HG02973 (cell line): ENCODE results near the gene KIFBP.
"Not testable (repeated sequence)": the region's sequence is repeated elsewhere in the genome, so short reads cannot be mapped to it uniquely, and the experiment has no call there.

Experiments used
- ATAC-seq: cut with Tn5 transposase; IDR thresholded peaks from one replicate; pipeline ENCODE4 v1.9.1; 2021; ENCODE audit warnings: moderate library complexity; ENCODE audit not compliant: unreplicated experiment

KIFBP gene

GRCh38 chr10:69004821-69005220 lies 16.2 kb downstream of the KIFBP start:
- ATAC-seq: no peak

- ATAC-seq: no peak
Measured at GRCh38 chr10:69005704-69006485, 17.3 kb downstream of the KIFBP start.

DNA sequence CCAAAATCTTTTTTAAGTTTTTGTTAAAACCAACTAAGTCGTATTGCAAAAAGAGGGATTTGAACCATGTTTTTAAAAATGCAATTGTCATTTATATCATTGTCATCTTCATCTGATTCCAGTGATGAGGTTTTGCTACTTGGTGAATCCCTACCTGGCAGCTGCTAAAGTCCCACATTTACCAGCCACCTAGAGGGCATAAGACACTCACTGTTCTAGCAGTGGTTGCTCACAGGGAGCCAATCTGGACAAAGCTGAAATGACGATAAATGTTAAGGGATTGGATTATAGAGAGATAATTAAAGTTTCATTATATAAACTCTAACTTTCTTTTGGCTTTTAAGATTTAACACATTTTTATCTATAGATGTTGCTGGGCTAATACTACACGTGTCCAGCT lies 18.7 kb downstream of the KIFBP start:
- no peak for ATAC-seq

DNA sequence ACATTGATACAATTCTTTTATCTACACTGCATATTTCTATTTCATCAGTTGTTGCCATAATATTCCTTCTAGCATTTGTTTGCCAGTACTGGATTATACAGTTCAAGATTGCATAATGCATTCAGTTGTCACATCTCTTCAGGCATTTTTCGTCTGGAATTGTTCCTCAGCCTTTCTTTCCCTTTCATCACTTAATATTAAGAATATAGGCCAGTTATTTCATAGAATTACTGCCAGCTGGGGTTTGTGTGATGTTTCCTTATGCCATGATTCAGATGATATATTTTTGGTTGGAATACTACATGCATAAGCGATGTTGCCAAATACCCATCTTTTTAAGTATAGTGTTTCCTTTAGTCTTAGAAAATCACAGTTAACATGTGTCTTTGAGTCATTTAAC lies 20.8 kb downstream of the KIFBP start:
- ATAC-seq: no peak

- no peak for ATAC-seq
Measured at GRCh38 chr10:69010151-69010640, 21.6 kb downstream of the KIFBP start.

DNA sequence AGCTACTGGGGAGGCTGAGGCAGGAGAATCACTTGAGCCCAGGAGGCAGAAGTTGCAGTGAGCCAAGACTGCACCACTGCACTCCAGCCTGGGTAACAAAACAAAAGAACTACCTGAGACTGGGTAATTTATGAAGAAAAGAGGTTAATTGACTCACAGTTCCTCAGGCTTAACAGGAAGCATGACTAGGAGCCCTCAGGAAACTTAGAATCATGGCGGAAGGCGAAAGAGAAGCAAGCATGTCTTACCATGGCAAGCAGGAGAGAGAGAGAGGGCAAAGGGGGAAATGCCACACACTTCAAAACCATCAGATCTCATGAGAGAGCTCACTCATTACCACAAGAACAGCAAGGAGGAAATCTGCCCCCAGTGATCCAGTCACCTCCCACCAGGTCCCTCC lies 24.2 kb downstream of the KIFBP start:
- ATAC-seq: not testable (repeated sequence)

- no peak for ATAC-seq
Measured at GRCh38 chr10:69014171-69014570, 25.6 kb downstream of the KIFBP start.

DNA sequence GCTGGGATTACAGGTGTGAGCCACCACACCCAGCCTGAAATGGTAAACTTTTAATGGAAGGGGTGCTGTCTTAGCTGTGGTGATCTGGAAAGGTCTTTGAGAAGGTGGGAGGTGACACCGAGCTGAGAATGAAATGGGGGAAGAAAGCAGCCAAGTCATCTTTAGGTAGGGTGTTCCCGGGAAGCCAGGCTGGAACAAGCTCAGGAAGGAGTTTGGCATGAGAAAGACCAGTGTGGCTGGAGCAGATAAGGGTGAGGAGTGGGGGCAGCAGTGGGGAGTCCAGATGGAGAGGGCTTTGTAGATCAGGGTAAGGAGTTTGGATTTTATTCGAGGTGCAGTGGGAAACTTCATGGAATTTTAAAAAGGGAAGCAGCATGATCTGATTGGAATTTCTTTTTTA lies 30.0 kb downstream of the KIFBP start:
- ATAC-seq: no peak

- no peak for ATAC-seq
Measured at GRCh38 chr10:69022611-69023010, 34.0 kb downstream of the KIFBP start.

DNA sequence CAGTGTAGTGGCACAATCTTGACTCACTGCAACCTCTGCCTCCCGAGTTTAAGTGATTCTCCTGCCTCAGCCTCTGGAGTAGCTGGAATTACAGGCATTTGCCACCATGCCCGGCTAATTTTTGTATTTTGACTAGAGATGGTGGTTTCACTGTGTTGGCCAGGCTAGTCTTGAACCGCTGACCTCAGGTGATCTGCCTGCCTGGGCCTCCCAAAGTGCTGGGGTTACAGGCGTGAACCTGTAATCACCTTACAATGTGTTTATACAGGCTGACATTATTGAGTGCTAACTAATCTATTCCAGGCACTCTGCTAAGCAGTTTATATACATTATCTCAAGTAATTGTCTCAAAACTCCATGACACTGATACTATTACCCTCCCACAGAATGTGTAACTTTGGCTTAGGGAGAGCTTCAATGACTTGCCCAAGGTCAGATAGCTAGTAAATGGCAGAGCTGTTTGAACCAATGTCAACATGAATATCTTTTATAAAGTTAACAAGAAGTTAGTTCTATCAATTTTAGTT lies 36.8 kb downstream of the KIFBP start:
- ATAC-seq: no peak

GRCh38 chr10:69033256-69033655 lies 44.7 kb downstream of the KIFBP start:
- ATAC-seq: no peak

GRCh38 chr10:69037489-69037888 lies 48.9 kb downstream of the KIFBP start:
- ATAC-seq: no peak

DNA sequence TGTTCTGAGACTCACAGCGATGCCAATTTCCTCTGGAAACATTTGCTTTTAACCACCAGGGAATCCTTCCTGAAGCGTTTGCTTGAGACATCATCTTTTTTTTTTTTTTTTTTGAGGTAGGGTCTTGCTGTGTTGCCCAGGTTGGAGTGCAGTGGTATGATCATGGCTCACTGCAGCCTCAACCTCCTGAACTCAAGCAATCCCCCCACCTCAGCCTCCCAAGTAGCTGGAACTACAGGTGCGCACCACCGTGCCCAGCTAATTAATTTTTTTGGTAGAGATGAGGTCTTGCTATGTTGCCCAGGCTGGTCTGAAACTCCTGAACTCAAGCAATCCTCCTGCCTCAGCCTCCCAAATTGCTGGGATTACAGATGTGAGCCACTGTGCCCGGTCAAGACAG lies 52.3 kb downstream of the KIFBP start:
- not testable (repeated sequence) for ATAC-seq

DNA sequence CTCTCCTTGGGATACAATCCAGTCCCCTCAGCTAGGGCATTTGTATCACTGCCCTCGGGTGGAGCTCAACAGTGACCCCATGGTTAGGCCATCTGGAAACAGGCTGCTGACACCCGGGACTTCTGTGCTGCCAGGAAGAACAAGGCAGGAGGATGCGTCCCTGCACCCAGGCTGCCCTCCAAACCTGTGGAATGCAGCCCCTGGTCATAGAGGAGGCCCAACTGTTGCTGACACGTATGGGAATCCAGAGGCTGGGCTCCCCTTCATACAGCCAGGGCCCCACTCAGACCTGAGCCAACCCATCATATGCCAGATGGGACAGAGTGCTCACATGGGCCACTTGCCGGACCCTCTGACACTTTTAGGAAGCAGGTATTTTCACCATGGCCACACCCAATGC lies 53.8 kb downstream of the KIFBP start:
- ATAC-seq: no peak

DNA sequence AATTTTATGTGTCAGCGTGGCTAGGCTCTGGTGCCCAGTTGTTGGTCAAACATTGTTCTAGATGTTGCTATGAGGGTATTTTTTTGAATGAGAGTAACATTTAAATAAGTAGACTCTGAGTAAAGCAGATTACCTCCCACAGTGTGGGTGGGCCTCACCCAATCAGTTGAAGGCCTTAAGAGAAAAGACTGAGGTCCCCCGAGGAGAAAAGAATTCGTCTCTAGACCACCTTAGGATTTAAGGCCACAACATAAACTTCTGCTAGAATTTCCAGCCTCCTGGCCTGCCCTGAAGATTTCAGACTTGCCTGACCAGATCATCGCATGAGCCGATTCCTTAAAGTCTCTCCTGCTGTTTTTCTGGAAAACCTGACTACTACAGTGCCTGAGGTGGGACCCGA lies 54.2 kb downstream of the KIFBP start:
- no peak for ATAC-seq

DNA sequence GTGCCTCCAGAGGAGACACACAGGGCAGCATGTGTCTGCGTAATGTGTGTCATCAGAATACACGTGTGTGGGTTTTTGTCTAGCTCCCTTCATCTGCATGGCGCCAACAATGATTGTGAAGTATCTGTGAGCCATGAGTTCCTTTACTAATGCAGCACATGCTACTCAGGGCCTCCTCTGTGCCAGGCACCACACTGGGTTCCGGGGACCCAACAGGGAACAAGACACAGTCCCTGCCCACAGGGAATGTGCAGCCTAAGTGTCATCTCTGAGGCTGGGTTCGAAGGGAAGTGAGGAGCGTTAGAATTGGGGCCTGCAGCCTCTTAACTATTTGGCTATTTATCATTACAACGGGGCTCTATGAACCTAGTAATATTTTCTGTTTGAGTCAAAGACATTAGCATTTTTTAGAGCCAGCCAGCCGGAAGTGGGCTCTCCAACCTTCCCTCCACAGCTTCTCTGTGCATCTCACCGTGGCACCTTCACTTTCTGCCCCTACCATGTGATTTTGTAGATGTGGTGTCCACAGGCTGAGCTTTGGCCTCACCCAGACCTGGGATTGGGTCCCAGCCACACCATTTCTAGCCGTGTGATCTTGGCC lies 55.4 kb downstream of the KIFBP start:
- ATAC-seq: peak; percentile 41

GRCh38 chr10:69044546-69044945 lies 55.9 kb downstream of the KIFBP start:
- ATAC-seq: no peak

DNA sequence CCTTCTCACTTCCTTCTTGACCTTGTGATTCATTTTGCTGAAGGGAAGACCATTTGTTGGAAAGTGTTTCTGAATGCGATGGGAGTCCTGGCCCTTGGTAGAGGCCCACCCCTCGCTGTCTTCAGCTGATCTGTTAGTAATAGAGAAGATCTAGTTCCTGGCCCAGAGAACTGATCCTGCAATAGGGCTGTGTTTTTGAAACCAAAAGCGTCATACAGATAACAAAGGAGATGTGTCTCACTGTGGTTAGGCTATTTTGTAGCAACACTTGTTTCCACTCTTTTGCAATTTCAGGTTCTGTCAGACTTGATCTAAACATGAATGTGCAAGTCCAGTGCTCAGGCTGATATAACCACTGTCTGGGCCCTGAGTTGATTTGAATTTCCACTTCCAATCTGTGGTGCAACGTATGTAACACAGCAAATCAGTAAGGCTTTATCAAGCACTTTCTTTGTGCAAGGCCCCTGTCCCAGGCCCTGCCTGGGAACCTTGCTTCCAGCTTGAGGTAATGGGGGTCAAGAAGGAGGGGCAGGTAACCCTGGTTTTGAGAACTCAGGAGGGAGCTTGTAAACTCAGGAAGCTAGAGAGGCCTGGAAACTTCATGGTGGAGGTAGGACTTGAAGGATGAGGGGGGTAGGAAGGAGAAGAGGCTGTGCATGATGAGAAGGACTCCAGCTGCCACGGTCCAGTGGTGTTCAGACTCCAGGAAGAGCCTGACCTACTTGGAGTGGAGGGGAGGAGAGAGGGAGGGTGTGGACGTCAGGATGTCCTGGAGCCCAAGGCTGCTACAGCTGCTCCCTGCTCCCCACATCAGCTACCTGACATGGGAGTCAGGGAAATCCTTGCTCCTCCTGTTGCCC lies 57.1 kb downstream of the KIFBP start:
- peak; percentile 68 for ATAC-seq

- ATAC-seq: no peak
Measured at GRCh38 chr10:69047111-69047832, 58.7 kb downstream of the KIFBP start.

DNA sequence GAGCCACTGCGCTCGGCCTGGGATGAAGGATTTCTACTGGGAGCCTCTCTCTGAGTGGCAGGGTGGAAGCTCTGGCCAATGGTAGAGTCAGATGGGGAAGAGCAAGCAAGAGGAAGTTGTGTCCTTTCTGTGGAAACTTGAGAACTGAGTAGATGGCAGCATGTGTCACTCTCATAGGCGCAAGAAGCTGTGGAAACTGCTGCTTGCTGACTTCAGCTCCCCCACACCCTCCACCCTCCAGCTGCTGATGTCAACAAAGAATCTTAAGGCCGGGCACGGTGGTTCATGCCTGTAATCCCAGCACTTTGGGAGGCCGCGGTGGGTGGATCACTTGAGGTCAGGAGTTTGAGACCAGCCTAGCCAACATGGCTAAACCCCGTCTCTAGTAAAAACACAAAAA lies 59.5 kb downstream of the KIFBP start:
- ATAC-seq: no peak

GRCh38 chr10:69049566-69049961 lies 61.0 kb downstream of the KIFBP start:
- no peak for ATAC-seq
